Testis (tissue), 3 donors: ENCODE data around the gene NDUFAF2. TPM values are rescaled to one million over a fixed set of nuclear protein-coding genes. Genes with fewer than 3 reads are reported as not detected.

Experiments
- DNase-seq: peaks from one replicate; pipeline ENCODE4 v3.0.0-alpha.2; 2019
- H3K27ac ChIP-seq, 2 donors: fragments of 200-600 bp; sonication (generic); one replicate each; pipeline ENCODE4 v1.5.1; 2019
- H3K27me3 ChIP-seq: fragments of 200-600 bp; sonication (generic); one replicate; pipeline ENCODE4 v1.5.1; 2019
- H3K36me3 ChIP-seq: fragments of 200-600 bp; sonication (generic); one replicate; pipeline ENCODE4 v1.5.1; 2017; ENCODE audit warnings: low read depth; ENCODE audit errors: missing control alignments
- H3K4me1 ChIP-seq: fragments of 200-600 bp; sonication (generic); one replicate; pipeline ENCODE4 v1.5.1; 2019
- H3K4me3 ChIP-seq, 2 donors: fragments of 200-600 bp; sonication (generic); one replicate each; pipeline ENCODE4 v1.5.1; 2017 to 2019
- H3K9me3 ChIP-seq: fragments of 200-600 bp; sonication (generic); one replicate; pipeline ENCODE4 v1.5.1; 2017
- CTCF ChIP-seq, 3 experiments: fragments of 450-650 bp in 2 of 3; fragments of 200-600 bp in 1 of 3; sonication (generic) in 1 of 3; IDR thresholded peaks; one replicate each; pipeline ENCODE4 v1.5.1; 2016 to 2019; ENCODE audit warnings: antibody characterized with exemption in 3 of 3, mild to moderate bottlenecking in 2 of 3, moderate library complexity in 1 of 3
- POLR2A ChIP-seq: fragments of 450-650 bp; IDR thresholded peaks from one replicate; pipeline ENCODE4 v1.6.1; 2017; ENCODE audit warnings: antibody characterized with exemption, mild to moderate bottlenecking, moderate library complexity
- WGBS, 2 donors: methylation state at CpG; one replicate each; pipeline ENCODE4 v1.1.5; 2018; 5-methylcytosine and 5-hydroxymethylcytosine counted together
- intact Hi-C: fragments of 100-400 bp; cut with DNase I; formaldehyde crosslinking; loops from one replicate; pipeline ENCODE4 v1.15.1; 2023; ENCODE audit warnings: low total_unique reads
- polyA plus RNA-seq: library from polyadenylated mRNA; stranded (reverse); fragments of 350-450 nt; fragmentation: Illumina TruSeq; extraction: RNeasy Lipid Tissue Mini Kit (QIAGEN cat#74804); gene quantifications from one replicate; pipeline ENCODE4 v1.2.3, GENCODE V29; 2014; ENCODE audit warnings: low read depth, low replicate concordance; ENCODE audit not compliant: insufficient read depth
- total RNA-seq, 2 donors: library from RNA; depleted of rRNA; stranded (reverse); fragments of >200 nt; gene quantifications; one replicate each; pipeline ENCODE4 v1.2.3, GENCODE V29; 2016

Gene NDUFAF2
- total and polyA plus RNA-seq, 3 donors from 2014 or later: 18.1 to 30.8 (median 22.3) TPM

- 70 to 73% methylated on average over 4 of the region's 4 CpGs for WGBS, 2 donors
- Histone ChIP-seq H3K27me3 (no peaks in the 10 kb centered on the region), H3K27ac (no peak overlapping the region), H3K9me3 (no peaks in the 10 kb centered on the region), H3K4me3 (no peak overlapping the region), H3K36me3 (no peaks in the 10 kb centered on the region), H3K4me1 (no peaks in the 10 kb centered on the region)
- no peak for DNase-seq
- intact Hi-C loops: no loop called here
- no peak for TF ChIP-seq POLR2A
- no peak for TF ChIP-seq CTCF (IDR thresholded peaks at IDR 0.05)
These were observed 57.8 kb downstream of the NDUFAF2 start for GRCh38 chr5:61002611-61003355.

- Histone ChIP-seq H3K4me1 (no peaks in the 10 kb centered on the region), H3K27ac (no peak overlapping the region), H3K27me3 (no peaks in the 10 kb centered on the region), H3K9me3 (no peaks in the 10 kb centered on the region), H3K4me3 (no peak overlapping the region), H3K36me3 (no peaks in the 10 kb centered on the region)
- TF ChIP-seq CTCF (IDR thresholded peaks at IDR 0.05) (no peak), POLR2A (no peak)
- intact Hi-C loops: no loop called here
- DNase-seq: no peak
These were observed 59.4 kb downstream of the NDUFAF2 start for GRCh38 chr5:61004448-61004847.

GRCh38 chr5:61009907-61010306 is 64.9 kb downstream of the NDUFAF2 start:
- TF ChIP-seq CTCF (IDR thresholded peaks at IDR 0.05) (no peak), POLR2A (no peak)
- no peaks in the 10 kb centered on the region for H3K4me1 ChIP-seq
- H3K9me3 ChIP-seq: no peaks in the 10 kb centered on the region
- H3K4me3 ChIP-seq: no peak overlapping the region
- no peaks in the 10 kb centered on the region for H3K36me3 ChIP-seq
- DNase-seq: no peak
- H3K27me3 ChIP-seq: no peaks in the 10 kb centered on the region
- no peak overlapping the region for H3K27ac ChIP-seq
- intact Hi-C loops: no loop called here

- TF ChIP-seq POLR2A (no peak), CTCF (IDR thresholded peaks at IDR 0.05) (no peak)
- 76 to 77% methylated on average over 5 of the region's 5 CpGs for WGBS, 2 donors
These were observed 65.8 kb downstream of the NDUFAF2 start for GRCh38 chr5:61010467-61011454.

More at GRCh38 chr5:61010467-61011454, 65.8 kb downstream of the NDUFAF2 start:
- H3K4me3 ChIP-seq: no peak overlapping the region
- DNase-seq: no peak
- H3K36me3 ChIP-seq: no peaks in the 10 kb centered on the region
- H3K27me3 ChIP-seq: no peaks in the 10 kb centered on the region
- intact Hi-C loops: no loop called here
- no peak overlapping the region for H3K27ac ChIP-seq
- H3K9me3 ChIP-seq: no peaks in the 10 kb centered on the region
- no peaks in the 10 kb centered on the region for H3K4me1 ChIP-seq
